CD4-positive, alpha-beta T cell (primary cell): Measurements from ENCODE around the gene PARPBP. TPM values are rescaled to one million over a fixed set of nuclear protein-coding genes. Genes with fewer than 3 reads are reported as not detected.

Experiments
- ATAC-seq: fragments of 200-7000 bp; cut with Tn5 transposase; one replicate; pipeline ENCODE4 v1.10.0; 2022; ENCODE audit warnings: mild to moderate bottlenecking; ENCODE audit not compliant: poor library complexity
- CTCF ChIA-PET: fragments of 350-600 bp; sonication (Branson Sonifier 250); formaldehyde crosslinking; loops from one replicate; lab custom pipeline; 2021; ENCODE audit warnings: antibody characterized with exemption, inconsistent platforms; lab: Charles Lee
- POLR2A ChIA-PET: fragments of 350-600 bp; sonication (Branson Sonifier 250); formaldehyde crosslinking; loops from one replicate; lab custom pipeline; 2021; ENCODE audit warnings: antibody characterized with exemption, inconsistent platforms; lab: Charles Lee
- DNase-seq, 14 experiments: peaks; one replicate each; pipeline ENCODE4 v3.0.0-alpha.2; 2013 to 2020; ENCODE audit warnings: mixed read lengths in 2 of 14
- H3K27ac ChIP-seq, 2 donors: one replicate each; pipeline versions ENCODE4 v1.5.1 to v1.7.0; 2013; ENCODE audit warnings: low read length in 2 of 2, low read depth in 1 of 2, mild to moderate bottlenecking in 1 of 2
- H3K27me3 ChIP-seq, 2 experiments: 1 replicate in 1 of 2; 2 replicates in 1 of 2; pipeline versions ENCODE4 v1.6.1 to v1.7.0; 2013; ENCODE audit warnings: low read length in 2 of 2, control low read depth in 1 of 2, mild to moderate bottlenecking in 1 of 2, moderate library complexity in 1 of 2; ENCODE audit not compliant: insufficient read depth in 2 of 2, control insufficient read depth in 1 of 2
- H3K36me3 ChIP-seq: one replicate; pipeline ENCODE4 v1.6.1; 2013; ENCODE audit warnings: low read length, control low read depth; ENCODE audit not compliant: insufficient read depth
- H3K4me1 ChIP-seq: one replicate; pipeline ENCODE4 v1.6.1; 2013; ENCODE audit warnings: low read length, control low read depth; ENCODE audit not compliant: insufficient read depth
- H3K4me3 ChIP-seq: one replicate; pipeline ENCODE4 v1.5.1; 2013; ENCODE audit warnings: mild to moderate bottlenecking, low read length, moderate library complexity
- H3K9me3 ChIP-seq, 2 experiments: 1 replicate in 1 of 2; 2 replicates in 1 of 2; pipeline versions ENCODE4 v1.6.1 to v1.7.0; 2013; ENCODE audit warnings: low read length in 2 of 2, mild to moderate bottlenecking in 2 of 2, control low read depth in 1 of 2, moderate library complexity in 1 of 2; ENCODE audit not compliant: control insufficient read depth in 1 of 2, insufficient read depth in 1 of 2
- H3K27ac Mint-ChIP-seq: one replicate; pipeline ENCODE4 v1.8.0; 2020; ENCODE audit warnings: mixed read lengths
- H3K27me3 Mint-ChIP-seq: one replicate; pipeline ENCODE4 v1.8.0; 2021; ENCODE audit warnings: mixed read lengths
- H3K36me3 Mint-ChIP-seq: one replicate; pipeline ENCODE4 v1.8.0; 2021; ENCODE audit warnings: low read depth, mixed read lengths
- H3K4me1 Mint-ChIP-seq: one replicate; pipeline ENCODE4 v1.8.0; 2021; ENCODE audit warnings: low read depth, mixed read lengths
- H3K4me3 Mint-ChIP-seq: one replicate; pipeline ENCODE4 v1.8.0; 2020; ENCODE audit warnings: mild to moderate bottlenecking, mixed read lengths
- H3K9me3 Mint-ChIP-seq: one replicate; pipeline ENCODE4 v1.8.0; 2020; ENCODE audit warnings: mixed read lengths
- intact Hi-C, 2 experiments: fragments of 100-400 bp; cut with DNase I in 1 of 2; cut with micrococcal nuclease in 1 of 2; formaldehyde crosslinking; loops; one replicate each; pipeline versions ENCODE4 v1.15.1 to v1.9.0; 2023 to 2025; cut with DNase I, micrococcal nuclease
- total RNA-seq, 174 experiments: library from RNA in 2 of 174; stranded (reverse) in 2 of 174; gene quantifications; one replicate each; pipeline ENCODE4 v1.2.3 and lab custom pipeline; 2021 to 2026
- TF ChIP-seq, protein P1 (sequence below): fragments of 200-600 bp; IDR thresholded peaks from one replicate; pipeline ENCODE4 v1.8.0; 2022; ENCODE audit warnings: antibody characterized with exemption, mild to moderate bottlenecking

The PARPBP gene
- total RNA-seq, 2 experiments from 2014 or later, result 1.1 to 1.5 TPM

- DNase-seq (no peak), ATAC-seq (no peak)
- Mint-ChIP-seq H3K4me3 (no peak within 1 kb of the TSS), H3K36me3 (no peaks in the 10 kb centered on the region), H3K27me3 (no peaks in the 10 kb centered on the region), H3K4me1 (no peaks in the 10 kb centered on the region), H3K9me3 (no peaks in the 10 kb centered on the region), H3K27ac (no peak within 1 kb of the TSS)
- Histone ChIP-seq H3K27ac (no peak within 1 kb of the TSS), H3K4me3 (no peak within 1 kb of the TSS), H3K9me3 (no peaks in the 10 kb centered on the region), H3K36me3 (no peaks in the 10 kb centered on the region), H3K27me3 (no peaks in the 10 kb centered on the region), H3K4me1 (no peaks in the 10 kb centered on the region)
- TF ChIP-seq, protein P1, sequence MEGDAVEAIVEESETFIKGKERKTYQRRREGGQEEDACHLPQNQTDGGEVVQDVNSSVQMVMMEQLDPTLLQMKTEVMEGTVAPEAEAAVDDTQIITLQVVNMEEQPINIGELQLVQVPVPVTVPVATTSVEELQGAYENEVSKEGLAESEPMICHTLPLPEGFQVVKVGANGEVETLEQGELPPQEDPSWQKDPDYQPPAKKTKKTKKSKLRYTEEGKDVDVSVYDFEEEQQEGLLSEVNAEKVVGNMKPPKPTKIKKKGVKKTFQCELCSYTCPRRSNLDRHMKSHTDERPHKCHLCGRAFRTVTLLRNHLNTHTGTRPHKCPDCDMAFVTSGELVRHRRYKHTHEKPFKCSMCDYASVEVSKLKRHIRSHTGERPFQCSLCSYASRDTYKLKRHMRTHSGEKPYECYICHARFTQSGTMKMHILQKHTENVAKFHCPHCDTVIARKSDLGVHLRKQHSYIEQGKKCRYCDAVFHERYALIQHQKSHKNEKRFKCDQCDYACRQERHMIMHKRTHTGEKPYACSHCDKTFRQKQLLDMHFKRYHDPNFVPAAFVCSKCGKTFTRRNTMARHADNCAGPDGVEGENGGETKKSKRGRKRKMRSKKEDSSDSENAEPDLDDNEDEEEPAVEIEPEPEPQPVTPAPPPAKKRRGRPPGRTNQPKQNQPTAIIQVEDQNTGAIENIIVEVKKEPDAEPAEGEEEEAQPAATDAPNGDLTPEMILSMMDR, result no peak
- CTCF ChIA-PET, result no interaction called here
- intact Hi-C loops, result no loop called here
- POLR2A ChIA-PET, result no interaction called here
Observed at GRCh38 chr12:102197789-102198188, 77.8 kb downstream of the PARPBP start, which contains the start of gene PMCH. Gene PMCH, minus strand, starts transcription at chr12:102197833. Its CDS starts 63 bp downstream, at chr12:102197770.

DNA sequence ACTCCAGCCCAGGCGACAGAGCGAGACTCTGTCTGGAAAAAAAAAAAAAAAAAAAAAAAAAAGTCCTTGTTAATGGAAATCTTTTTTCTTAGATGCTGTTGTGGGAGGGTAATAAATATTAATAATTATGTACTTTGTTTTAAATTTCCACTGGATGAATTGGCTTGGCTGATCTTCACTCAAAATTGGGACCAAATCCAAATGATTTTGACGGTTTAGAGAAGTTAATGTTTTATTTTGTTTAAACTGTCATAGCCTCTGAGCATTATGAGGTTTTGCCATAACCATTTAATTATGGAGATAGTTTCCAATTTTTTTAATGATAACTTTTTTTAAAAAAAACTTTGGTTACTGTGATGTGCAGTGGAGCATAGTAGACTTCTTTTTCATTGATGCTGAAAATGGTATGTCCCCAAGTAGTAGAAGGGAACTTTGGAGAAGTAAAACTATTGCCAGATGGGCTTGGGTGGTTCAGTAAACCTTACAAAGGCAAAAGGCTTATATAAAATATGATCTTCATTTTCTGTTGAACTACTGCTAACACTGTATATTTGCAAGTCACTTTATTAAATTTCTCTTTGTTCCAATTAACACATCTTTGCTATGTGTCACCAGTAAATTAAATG lies 81.6 kb downstream of the PARPBP start:
- H3K27ac ChIP-seq, result no peak overlapping the region
- H3K27me3 ChIP-seq, result no peaks in the 10 kb centered on the region
- H3K9me3 ChIP-seq, result no peaks in the 10 kb centered on the region
- CTCF ChIA-PET, result no interaction called here
- Mint-ChIP-seq H3K27ac (no peak overlapping the region), H3K27me3 (no peaks in the 10 kb centered on the region), H3K4me3 (no peak overlapping the region), H3K4me1 (no peaks in the 10 kb centered on the region), H3K36me3 (no peaks in the 10 kb centered on the region), H3K9me3 (peaks cover 3% of the 10 kb centered on the region)
- no peaks in the 10 kb centered on the region for H3K36me3 ChIP-seq
- ATAC-seq (no peak), DNase-seq (no peak)
- no peak overlapping the region for H3K4me3 ChIP-seq
- TF ChIP-seq, protein P1, result no peak
- intact Hi-C loops, result no loop called here
- POLR2A ChIA-PET, result no interaction called here
- no peaks in the 10 kb centered on the region for H3K4me1 ChIP-seq

- Histone ChIP-seq H3K9me3 (no peaks in the 10 kb centered on the region), H3K27me3 (no peaks in the 10 kb centered on the region), H3K4me3 (no peak overlapping the region), H3K4me1 (no peaks in the 10 kb centered on the region), H3K36me3 (no peaks in the 10 kb centered on the region), H3K27ac (no peak overlapping the region)
- no peak overlapping the region for H3K4me3 Mint-ChIP-seq
- no peak overlapping the region for H3K27ac Mint-ChIP-seq
- DNase-seq, result no peak
- H3K9me3 Mint-ChIP-seq, result peaks cover 3% of the 10 kb centered on the region
- ATAC-seq, result no peak
- intact Hi-C loops, result no loop called here
- TF ChIP-seq, protein P1, result no peak
- no peaks in the 10 kb centered on the region for H3K36me3 Mint-ChIP-seq
- no peaks in the 10 kb centered on the region for H3K4me1 Mint-ChIP-seq
- ChIA-PET CTCF (no interaction called here), POLR2A (no interaction called here)
- H3K27me3 Mint-ChIP-seq, result no peaks in the 10 kb centered on the region
Observed at GRCh38 chr12:102202556-102202955, 82.6 kb downstream of the PARPBP start.
